Lower leg skin (tissue), 3 donors: ENCODE measurements around the gene SYNGR2.

Experiments
- POLR2A ChIP-seq, 2 donors: fragments of 450-650 bp; IDR thresholded peaks; one replicate each; pipeline ENCODE4 v1.6.1; 2016 to 2017; ENCODE audit warnings: antibody characterized with exemption in 2 of 2, mild to moderate bottlenecking in 1 of 2, moderate library complexity in 1 of 2
- TF ChIP-seq, protein P1 (sequence below), 3 donors: fragments of 450-650 bp; IDR thresholded peaks; one replicate each; pipeline ENCODE4 v1.5.1; 2016; ENCODE audit warnings: antibody characterized with exemption in 3 of 3, mild to moderate bottlenecking in 3 of 3, moderate library complexity in 2 of 3

DNA sequence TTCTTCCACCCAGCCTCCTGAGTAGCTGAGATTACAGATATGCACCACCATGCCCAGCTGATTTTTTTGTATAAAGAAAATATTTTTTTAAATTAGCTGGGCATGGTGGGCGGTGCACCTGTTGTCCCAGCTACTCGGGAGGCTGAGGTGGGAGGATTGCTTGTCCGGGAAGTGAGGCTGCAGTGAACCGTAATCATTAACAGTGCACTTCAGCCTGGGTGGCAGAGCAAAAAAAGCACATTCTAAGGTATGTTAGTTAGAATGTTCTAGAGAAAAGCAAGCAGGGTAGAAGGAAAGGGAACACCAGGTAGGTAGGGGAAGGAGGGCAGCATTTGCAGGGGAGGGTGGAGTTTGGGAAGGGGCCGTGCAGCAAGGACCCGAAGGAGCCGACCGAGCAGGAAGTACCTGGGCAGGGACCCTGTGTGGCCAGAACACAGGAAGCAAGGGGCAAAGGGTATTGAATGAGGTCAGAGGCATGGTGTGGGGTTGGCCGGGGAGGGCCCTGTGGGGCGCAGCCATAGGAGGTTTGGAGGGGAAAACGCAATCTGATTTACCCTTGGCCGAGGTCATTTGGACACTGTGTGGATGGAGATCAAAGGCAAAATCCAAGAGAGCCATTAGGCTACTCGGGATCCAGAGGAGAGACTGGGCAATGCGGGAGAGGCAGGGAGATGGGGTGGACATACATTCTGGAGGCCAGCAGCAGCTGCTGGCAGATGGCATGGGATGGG lies 19.9 kb upstream of the SYNGR2 start:
- TF ChIP-seq POLR2A (IDR thresholded peaks at IDR 0.05) = no peak
- TF ChIP-seq, protein P1, sequence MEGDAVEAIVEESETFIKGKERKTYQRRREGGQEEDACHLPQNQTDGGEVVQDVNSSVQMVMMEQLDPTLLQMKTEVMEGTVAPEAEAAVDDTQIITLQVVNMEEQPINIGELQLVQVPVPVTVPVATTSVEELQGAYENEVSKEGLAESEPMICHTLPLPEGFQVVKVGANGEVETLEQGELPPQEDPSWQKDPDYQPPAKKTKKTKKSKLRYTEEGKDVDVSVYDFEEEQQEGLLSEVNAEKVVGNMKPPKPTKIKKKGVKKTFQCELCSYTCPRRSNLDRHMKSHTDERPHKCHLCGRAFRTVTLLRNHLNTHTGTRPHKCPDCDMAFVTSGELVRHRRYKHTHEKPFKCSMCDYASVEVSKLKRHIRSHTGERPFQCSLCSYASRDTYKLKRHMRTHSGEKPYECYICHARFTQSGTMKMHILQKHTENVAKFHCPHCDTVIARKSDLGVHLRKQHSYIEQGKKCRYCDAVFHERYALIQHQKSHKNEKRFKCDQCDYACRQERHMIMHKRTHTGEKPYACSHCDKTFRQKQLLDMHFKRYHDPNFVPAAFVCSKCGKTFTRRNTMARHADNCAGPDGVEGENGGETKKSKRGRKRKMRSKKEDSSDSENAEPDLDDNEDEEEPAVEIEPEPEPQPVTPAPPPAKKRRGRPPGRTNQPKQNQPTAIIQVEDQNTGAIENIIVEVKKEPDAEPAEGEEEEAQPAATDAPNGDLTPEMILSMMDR (IDR thresholded peaks at IDR 0.05) = no peak
